PC-3 (cell line): Measurements from ENCODE around the gene SKAP1. TPM values are rescaled to one million over a fixed set of nuclear protein-coding genes. Genes with fewer than 3 reads are reported as not detected.
"Not testable (repeated sequence)": the region's sequence is repeated elsewhere in the genome, so short reads cannot be mapped to it uniquely, and the experiment has no call there.

Source experiments
- ATAC-seq: fragments of 200-7000 bp; cut with Tn5 transposase; 2 replicates; pipeline ENCODE4 v1.9.1; 2020; ENCODE audit warnings: mild to moderate bottlenecking, moderate library complexity
- BruUV-seq: library from RNA; stranded (reverse); fragments of 400-500 nt; replicated peaks from 2 replicates; lab custom pipeline; 2021; lab: Mats Ljungman, UMichigan
- CTCF ChIA-PET: fragments of 300-600 bp; sonication (Branson Sonifier 250); formaldehyde crosslinking; loops from one replicate; lab custom pipeline; 2022; ENCODE audit warnings: antibody characterized with exemption; lab: Charles Lee
- POLR2A ChIA-PET: fragments of 300-600 bp; sonication (Branson Sonifier 250); formaldehyde crosslinking; loops from one replicate; lab custom pipeline; 2022; ENCODE audit warnings: antibody characterized with exemption; ENCODE audit not compliant: unreplicated experiment; lab: Charles Lee
- DNase-seq: peaks from one replicate; pipeline ENCODE4 v3.0.0-alpha.2; 2015
- H2AFZ ChIP-seq: fragments of 300-600 bp; sonication (generic); 2 replicates; pipeline ENCODE4 v1.6.0; 2016; ENCODE audit warnings: antibody characterized with exemption, low read length
- H3F3A ChIP-seq: fragments of 300-600 bp; sonication (generic); one replicate; pipeline ENCODE4 v1.6.0; 2017; ENCODE audit warnings: antibody characterized with exemption, low read length, control low read depth, mild to moderate bottlenecking; ENCODE audit not compliant: unreplicated experiment
- H3K27ac ChIP-seq: fragments of 300-600 bp; sonication (generic); 2 replicates; pipeline ENCODE4 v1.5.1; 2016; ENCODE audit warnings: mild to moderate bottlenecking, low read length
- H3K27me3 ChIP-seq: fragments of 300-600 bp; sonication (generic); 2 replicates; pipeline ENCODE4 v1.6.1; 2016; ENCODE audit warnings: low read length, mixed read lengths
- H3K36me3 ChIP-seq: fragments of 300-600 bp; sonication (generic); 2 replicates; pipeline ENCODE4 v1.6.1; 2016; ENCODE audit warnings: low read depth, mixed run types, low read length, mixed read lengths
- H3K4me1 ChIP-seq: fragments of 300-600 bp; sonication (generic); 2 replicates; pipeline ENCODE4 v1.5.1; 2016; ENCODE audit warnings: low read length; ENCODE audit not compliant: insufficient read depth
- H3K4me2 ChIP-seq: fragments of 300-600 bp; sonication (generic); 2 replicates; pipeline ENCODE4 v1.6.0; 2016; ENCODE audit warnings: low read length
- H3K4me3 ChIP-seq: fragments of 300-600 bp; sonication (generic); 2 replicates; pipeline ENCODE4 v1.5.1; 2016; ENCODE audit warnings: mild to moderate bottlenecking, low read length, mixed read lengths
- H3K79me2 ChIP-seq: fragments of 300-600 bp; sonication (generic); 2 replicates; pipeline ENCODE4 v1.6.1; 2017; ENCODE audit warnings: low read length, mixed read lengths
- H3K9ac ChIP-seq: fragments of 300-600 bp; sonication (generic); 2 replicates; pipeline ENCODE4 v1.6.0; 2016; ENCODE audit warnings: mild to moderate bottlenecking, low read length
- H3K9me2 ChIP-seq: fragments of 300-600 bp; sonication (generic); replicated peaks from 2 replicates; pipeline ENCODE4 v1.6.1; 2016; ENCODE audit warnings: mixed run types, low read length, mixed read lengths
- H3K9me3 ChIP-seq: fragments of 300-600 bp; sonication (generic); 2 replicates; pipeline ENCODE4 v1.6.1; 2016; ENCODE audit warnings: low read length, mixed read lengths
- H4K20me1 ChIP-seq: fragments of 300-600 bp; sonication (generic); 2 replicates; pipeline ENCODE4 v1.6.1; 2016; ENCODE audit warnings: low read length, mixed read lengths
- EZH2 ChIP-seq: fragments of 300-600 bp; sonication (generic); IDR thresholded peaks from one replicate; pipeline ENCODE4 v1.6.1; 2017; ENCODE audit warnings: antibody characterized with exemption, mild to moderate bottlenecking, low read length; ENCODE audit not compliant: unreplicated experiment
- EZH2phosphoT487 ChIP-seq: fragments of 300-600 bp; sonication (generic); IDR thresholded peaks from 2 replicates; pipeline ENCODE4 v1.6.1; 2018; ENCODE audit warnings: mild to moderate bottlenecking, antibody characterized with exemption, low read length, borderline replicate concordance
- intact Hi-C: fragments of 100-400 bp; cut with micrococcal nuclease; formaldehyde crosslinking; loops from 2 replicates; pipeline ENCODE4 v1.9.0; 2023
- total RNA-seq: library from RNA; depleted of rRNA; stranded (reverse); fragments of >200 nt; gene quantifications from 2 replicates; pipeline ENCODE4 v1.2.3, GENCODE V29; 2014
- TF ChIP-seq, protein P1 (sequence below): fragments of 300-600 bp; sonication (generic); conservative IDR thresholded peaks from 2 replicates; pipeline ENCODE4 v1.5.1; 2017; ENCODE audit warnings: antibody characterized with exemption, low read depth, mild to moderate bottlenecking, low read length

SKAP1 gene
- total RNA-seq, 1 experiment from 2014 or later, result not detected

DNA sequence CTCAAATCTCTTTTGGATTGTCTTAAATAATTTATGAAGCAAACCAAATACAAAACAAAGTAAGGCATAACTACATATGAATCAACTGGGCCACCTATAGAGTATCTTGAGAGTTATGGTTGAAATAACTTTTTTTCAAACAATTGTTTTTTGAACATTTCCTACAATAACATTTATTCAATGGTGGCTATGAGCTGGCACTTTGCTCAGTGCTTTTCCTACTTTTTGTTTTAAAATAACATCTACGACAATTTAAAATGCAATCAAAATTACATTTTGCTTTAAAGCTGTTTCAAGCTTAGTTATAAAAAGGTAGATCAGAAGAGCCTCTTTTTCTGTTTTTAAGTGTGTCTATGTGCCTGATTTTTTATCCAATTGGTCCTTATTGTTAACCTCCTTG lies 238.7 kb downstream of the SKAP1 start:
- no TSS peak for BruUV-seq
- H3K4me2 ChIP-seq, result no peak overlapping the region
- no peaks in the 10 kb centered on the region for H3K9me3 ChIP-seq
- DNase-seq (no peak), ATAC-seq (no peak)
- H3F3A ChIP-seq, result no peaks in the 10 kb centered on the region
- H3K9me2 ChIP-seq, result no peaks in the 10 kb centered on the region
- no peak overlapping the region for H3K9ac ChIP-seq
- no peaks in the 10 kb centered on the region for H4K20me1 ChIP-seq
- peaks cover 33% of the 10 kb centered on the region for H3K4me1 ChIP-seq
- no peak overlapping the region for H3K27ac ChIP-seq
- H3K79me2 ChIP-seq, result no peaks in the 10 kb centered on the region
- CTCF ChIA-PET, result interaction anchor here (0.7 kb wide), 1 partner anchor 9 kb away, joined by 4 read pairs; no protein-coding TSS in a partner anchor
- intact Hi-C loops, result no loop called here
- no peak overlapping the region for H2AFZ ChIP-seq
- POLR2A ChIA-PET, result no interaction called here
- no peak overlapping the region for H3K4me3 ChIP-seq
- no peaks in the 10 kb centered on the region for H3K36me3 ChIP-seq
- TF ChIP-seq EZH2phosphoT487 (no peak), EZH2 (no peak)
- TF ChIP-seq, protein P1, sequence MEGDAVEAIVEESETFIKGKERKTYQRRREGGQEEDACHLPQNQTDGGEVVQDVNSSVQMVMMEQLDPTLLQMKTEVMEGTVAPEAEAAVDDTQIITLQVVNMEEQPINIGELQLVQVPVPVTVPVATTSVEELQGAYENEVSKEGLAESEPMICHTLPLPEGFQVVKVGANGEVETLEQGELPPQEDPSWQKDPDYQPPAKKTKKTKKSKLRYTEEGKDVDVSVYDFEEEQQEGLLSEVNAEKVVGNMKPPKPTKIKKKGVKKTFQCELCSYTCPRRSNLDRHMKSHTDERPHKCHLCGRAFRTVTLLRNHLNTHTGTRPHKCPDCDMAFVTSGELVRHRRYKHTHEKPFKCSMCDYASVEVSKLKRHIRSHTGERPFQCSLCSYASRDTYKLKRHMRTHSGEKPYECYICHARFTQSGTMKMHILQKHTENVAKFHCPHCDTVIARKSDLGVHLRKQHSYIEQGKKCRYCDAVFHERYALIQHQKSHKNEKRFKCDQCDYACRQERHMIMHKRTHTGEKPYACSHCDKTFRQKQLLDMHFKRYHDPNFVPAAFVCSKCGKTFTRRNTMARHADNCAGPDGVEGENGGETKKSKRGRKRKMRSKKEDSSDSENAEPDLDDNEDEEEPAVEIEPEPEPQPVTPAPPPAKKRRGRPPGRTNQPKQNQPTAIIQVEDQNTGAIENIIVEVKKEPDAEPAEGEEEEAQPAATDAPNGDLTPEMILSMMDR, result no peak
- H3K27me3 ChIP-seq, result no peaks in the 10 kb centered on the region

DNA sequence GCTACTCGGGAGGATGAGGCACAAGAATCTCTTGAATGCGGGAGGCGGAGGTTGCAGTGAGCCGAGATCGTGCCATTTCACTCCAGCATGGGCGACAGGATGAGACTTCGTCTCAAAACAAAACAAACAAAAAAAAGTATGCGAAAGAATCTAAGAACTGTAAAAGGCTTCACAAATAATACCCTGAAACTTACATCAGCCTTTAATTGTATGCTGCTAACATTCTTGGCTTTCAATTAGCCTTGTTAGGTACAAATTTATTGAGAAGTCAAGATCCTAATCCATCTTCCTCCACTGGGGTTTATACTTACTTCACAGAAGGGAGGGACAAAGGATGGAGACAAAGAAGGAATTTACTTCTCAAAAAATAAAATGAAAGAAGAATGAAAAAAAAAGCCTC lies 239.1 kb downstream of the SKAP1 start:
- ATAC-seq (no peak), DNase-seq (no peak)
- Histone ChIP-seq H3K4me3 (no peak overlapping the region), H2AFZ (no peak overlapping the region), H3K4me1 (peaks cover 33% of the 10 kb centered on the region), H3K9ac (no peak overlapping the region), H3K27ac (no peak overlapping the region), H3K36me3 (no peaks in the 10 kb centered on the region), H3K79me2 (no peaks in the 10 kb centered on the region), H3K27me3 (no peaks in the 10 kb centered on the region), H3F3A (no peaks in the 10 kb centered on the region), H3K9me2 (no peaks in the 10 kb centered on the region), H3K9me3 (no peaks in the 10 kb centered on the region), H4K20me1 (no peaks in the 10 kb centered on the region), H3K4me2 (no peak overlapping the region)
- ChIA-PET CTCF (no interaction called here), POLR2A (no interaction called here)
- no TSS peak for BruUV-seq
- intact Hi-C loops, result no loop called here
- TF ChIP-seq, protein P1, result no peak
- TF ChIP-seq EZH2 (no peak), EZH2phosphoT487 (no peak)

DNA sequence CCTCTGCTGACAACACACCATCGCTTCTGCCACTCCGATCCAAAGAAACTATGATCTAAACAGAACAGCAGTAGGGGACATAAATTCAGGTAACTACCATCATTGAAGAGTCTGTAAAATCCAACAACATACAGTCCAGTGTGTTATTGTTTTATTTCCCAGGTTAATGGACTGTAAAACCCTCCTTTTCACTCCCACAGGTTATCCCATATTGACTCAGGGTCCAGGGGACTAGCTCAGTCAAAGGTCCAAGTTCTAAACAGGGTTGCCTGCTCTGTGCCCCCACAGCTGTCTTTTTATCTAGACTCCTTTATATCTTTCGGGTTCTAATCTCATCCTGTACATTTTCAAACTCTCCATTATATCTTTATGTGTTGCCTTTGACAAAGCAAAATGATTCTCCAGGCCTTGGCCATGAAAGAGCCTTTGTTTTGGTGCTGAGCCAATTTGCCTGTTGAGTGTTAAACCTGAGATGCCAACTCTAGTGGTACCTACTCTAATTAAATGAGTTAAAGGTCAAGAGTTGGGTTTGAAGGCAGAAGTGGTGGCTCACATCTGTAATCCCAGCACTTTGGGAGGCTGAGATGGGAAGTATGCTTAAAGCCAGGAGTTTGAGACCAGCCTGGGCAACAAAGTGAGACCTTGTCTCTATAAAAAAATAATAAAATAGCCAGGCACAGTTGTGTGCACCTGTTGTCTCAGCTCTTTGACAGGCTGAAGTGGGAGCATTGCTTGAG lies 242.0 kb downstream of the SKAP1 start:
- ChIA-PET CTCF (no interaction called here), POLR2A (no interaction called here)
- TF ChIP-seq EZH2 (no peak), EZH2phosphoT487 (no peak)
- TF ChIP-seq, protein P1, result no peak
- H3K4me3 ChIP-seq, result no peak overlapping the region
- no peaks in the 10 kb centered on the region for H3K36me3 ChIP-seq
- H3K9me3 ChIP-seq, result no peaks in the 10 kb centered on the region
- no peaks in the 10 kb centered on the region for H3F3A ChIP-seq
- no peaks in the 10 kb centered on the region for H3K79me2 ChIP-seq
- no peak overlapping the region for H3K9ac ChIP-seq
- H4K20me1 ChIP-seq, result no peaks in the 10 kb centered on the region
- H3K9me2 ChIP-seq, result no peaks in the 10 kb centered on the region
- peaks cover 9% of the 10 kb centered on the region; the same call in 1 of the 2 replicates for H3K4me1 ChIP-seq
- peaks cover 10% of the 10 kb centered on the region; the same call in 1 of the 2 replicates for H3K27me3 ChIP-seq
- H3K4me2 ChIP-seq, result no peak overlapping the region
- no peak overlapping the region for H2AFZ ChIP-seq
- ATAC-seq (no peak), DNase-seq (no peak)
- intact Hi-C loops, result no loop called here
- BruUV-seq, result no TSS peak
- H3K27ac ChIP-seq, result no peak overlapping the region

DNA sequence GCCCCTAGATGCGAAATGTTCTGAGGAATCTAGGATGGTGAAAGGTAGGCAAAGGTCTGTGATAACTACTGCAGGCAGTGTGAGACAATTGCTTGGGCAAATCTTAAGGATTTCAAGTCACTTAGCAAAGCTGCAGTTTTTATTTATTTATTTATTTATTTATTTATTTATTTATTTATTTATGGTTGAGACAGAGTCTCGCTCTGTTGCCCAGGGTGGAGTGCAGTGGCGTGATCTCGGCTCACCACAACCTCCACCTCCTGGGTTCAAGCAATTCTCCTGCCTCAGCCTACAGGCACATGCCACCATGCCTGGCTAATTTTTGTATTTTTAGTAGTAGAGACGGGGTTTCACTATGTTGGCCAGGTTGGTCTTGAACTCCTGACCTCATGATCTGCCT lies 243.7 kb downstream of the SKAP1 start:
- H3K9me2 ChIP-seq, H3K9me3 ChIP-seq, H3K27ac ChIP-seq, H3K27me3 ChIP-seq, H3F3A ChIP-seq, H3K4me2 ChIP-seq, H3K79me2 ChIP-seq, DNase-seq, H3K36me3 ChIP-seq, CTCF ChIA-PET, H2AFZ ChIP-seq, ATAC-seq, H3K4me1 ChIP-seq, POLR2A ChIA-PET, H4K20me1 ChIP-seq, H3K9ac ChIP-seq, BruUV-seq, H3K4me3 ChIP-seq, intact Hi-C loops: not testable (repeated sequence)
